Panc1 (cell line): ENCODE results near the gene CDADC1. TPM values are rescaled to one million over a fixed set of nuclear protein-coding genes. Genes with fewer than 3 reads are reported as not detected.
"Not testable (repeated sequence)": the region's sequence is repeated elsewhere in the genome, so short reads cannot be mapped to it uniquely, and the experiment has no call there.

Source experiments
- ATAC-seq: fragments of 200-7000 bp; cut with Tn5 transposase; 2 replicates; pipeline ENCODE4 v1.9.1; 2020; ENCODE audit warnings: mild to moderate bottlenecking, moderate library complexity
- BruUV-seq: library from RNA; stranded (reverse); fragments of 400-500 nt; replicated peaks from 2 replicates; lab custom pipeline; 2021; lab: Mats Ljungman, UMichigan
- CTCF ChIA-PET: fragments of 300-600 bp; sonication (Branson Sonifier 250); formaldehyde crosslinking; loops from one replicate; lab custom pipeline; 2022; ENCODE audit warnings: antibody characterized with exemption; lab: Charles Lee
- POLR2A ChIA-PET: fragments of 300-600 bp; sonication (Branson Sonifier 250); formaldehyde crosslinking; loops from one replicate; lab custom pipeline; 2022; ENCODE audit warnings: antibody characterized with exemption; lab: Charles Lee
- DNase-seq: peaks from one replicate; pipeline ENCODE4 v3.0.0-alpha.2; 2010; ENCODE audit warnings: low read depth, low spot score
- H3K27ac ChIP-seq: 2 replicates; pipeline ENCODE4 v1.5.1; 2011; ENCODE audit warnings: mild to moderate bottlenecking, low read length, inconsistent platforms
- H3K27me3 ChIP-seq: fragments of 200-500 bp; sonication (Bioruptor generic); 2 replicates; pipeline ENCODE4 v1.6.0; 2014; ENCODE audit warnings: low read length, inconsistent platforms; ENCODE audit not compliant: control insufficient read depth, insufficient read depth
- H3K36me3 ChIP-seq: fragments of 200-500 bp; sonication (Bioruptor generic); 2 replicates; pipeline ENCODE4 v1.5.1; 2014; ENCODE audit warnings: inconsistent platforms, mild to moderate bottlenecking, low read length, moderate library complexity; ENCODE audit not compliant: control insufficient read depth, insufficient read depth
- H3K4me1 ChIP-seq: 2 replicates; pipeline ENCODE4 v1.5.1; 2011; ENCODE audit warnings: inconsistent platforms, mild to moderate bottlenecking, low read length, moderate library complexity; ENCODE audit not compliant: control insufficient read depth, insufficient read depth
- H3K4me3 ChIP-seq, 2 experiments: 2 replicates each; pipeline ENCODE4 v1.5.1; 2011 to 2012; ENCODE audit warnings: low read depth in 2 of 2, low read length in 2 of 2, mild to moderate bottlenecking in 2 of 2, inconsistent platforms in 1 of 2, moderate library complexity in 1 of 2
- H3K9me3 ChIP-seq: fragments of 200-500 bp; sonication (Bioruptor generic); 2 replicates; pipeline ENCODE4 v1.5.1; 2014; ENCODE audit warnings: low read depth, mild to moderate bottlenecking, inconsistent platforms, low read length, moderate library complexity; ENCODE audit not compliant: control insufficient read depth, insufficient read depth
- POLR2AphosphoS5 ChIP-seq: IDR thresholded peaks from 2 replicates; pipeline ENCODE4 v1.6.1; 2012; ENCODE audit warnings: mild to moderate bottlenecking, low read depth, low read length, moderate library complexity
- SIN3A ChIP-seq: IDR thresholded peaks from 2 replicates; pipeline ENCODE4 v1.6.1; 2012; ENCODE audit warnings: low read depth, mild to moderate bottlenecking, low read length, moderate library complexity, borderline replicate concordance; ENCODE audit not compliant: insufficient read depth
- TCF7L2 ChIP-seq: IDR thresholded peaks from 2 replicates; pipeline ENCODE4 v1.6.1; 2011; ENCODE audit warnings: mild to moderate bottlenecking, low read depth, low read length, inconsistent platforms
- in situ Hi-C: cut with HindIII; loops from 2 replicates; pipeline ENCODE4 v1.10.0; 2016; ENCODE audit warnings: low sequenced_read_pairs, low pct_unique_long_range_greater_than_20kb
- intact Hi-C: fragments of 100-400 bp; cut with micrococcal nuclease; formaldehyde crosslinking; loops from one replicate; pipeline ENCODE4 v1.10.0; 2022; ENCODE audit not compliant: unreplicated experiment
- total RNA-seq: library from RNA; stranded (reverse); gene quantifications from one replicate; pipeline ENCODE4 v1.2.1, GENCODE V29; 2021; ENCODE audit not compliant: unreplicated experiment
- TF ChIP-seq, protein P1 (sequence below), 2 experiments: IDR thresholded peaks; 2 replicates each; pipeline ENCODE4 v1.6.1; 2011 to 2012; ENCODE audit warnings: low read depth in 2 of 2, control low read depth in 1 of 2, low read length in 1 of 2, mild to moderate bottlenecking in 1 of 2, moderate library complexity in 1 of 2; ENCODE audit not compliant: insufficient read depth in 1 of 2
- TF ChIP-seq, protein P2 (sequence below): fragments of 450-650 bp; IDR thresholded peaks from 2 replicates; pipeline ENCODE4 v1.5.1; 2017; ENCODE audit warnings: mild to moderate bottlenecking

Gene CDADC1
- total RNA-seq, 1 experiment from 2014 or later: 11.8 TPM

DNA sequence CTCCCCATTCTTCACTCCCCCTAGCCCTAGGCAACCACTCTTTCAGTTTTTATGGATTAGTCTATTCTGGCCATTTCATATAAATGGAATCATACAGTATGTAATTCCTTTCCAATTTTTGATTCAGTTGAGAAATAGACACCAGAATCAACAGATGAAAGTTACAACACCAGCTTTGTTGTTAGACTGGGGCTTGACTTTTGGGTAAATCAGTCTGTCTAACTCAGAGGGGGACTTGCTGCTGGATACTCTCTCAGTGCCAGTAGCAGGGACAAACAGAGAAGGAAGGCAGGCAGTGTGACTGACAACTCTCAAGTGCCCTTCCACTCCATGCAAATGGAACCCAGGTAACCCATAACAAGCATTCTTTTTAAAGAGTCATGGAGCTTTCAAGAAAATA lies 40.7 kb downstream of the CDADC1 start:
- ChIA-PET CTCF (no interaction called here), POLR2A (no interaction called here)
- BruUV-seq: no TSS peak

DNA sequence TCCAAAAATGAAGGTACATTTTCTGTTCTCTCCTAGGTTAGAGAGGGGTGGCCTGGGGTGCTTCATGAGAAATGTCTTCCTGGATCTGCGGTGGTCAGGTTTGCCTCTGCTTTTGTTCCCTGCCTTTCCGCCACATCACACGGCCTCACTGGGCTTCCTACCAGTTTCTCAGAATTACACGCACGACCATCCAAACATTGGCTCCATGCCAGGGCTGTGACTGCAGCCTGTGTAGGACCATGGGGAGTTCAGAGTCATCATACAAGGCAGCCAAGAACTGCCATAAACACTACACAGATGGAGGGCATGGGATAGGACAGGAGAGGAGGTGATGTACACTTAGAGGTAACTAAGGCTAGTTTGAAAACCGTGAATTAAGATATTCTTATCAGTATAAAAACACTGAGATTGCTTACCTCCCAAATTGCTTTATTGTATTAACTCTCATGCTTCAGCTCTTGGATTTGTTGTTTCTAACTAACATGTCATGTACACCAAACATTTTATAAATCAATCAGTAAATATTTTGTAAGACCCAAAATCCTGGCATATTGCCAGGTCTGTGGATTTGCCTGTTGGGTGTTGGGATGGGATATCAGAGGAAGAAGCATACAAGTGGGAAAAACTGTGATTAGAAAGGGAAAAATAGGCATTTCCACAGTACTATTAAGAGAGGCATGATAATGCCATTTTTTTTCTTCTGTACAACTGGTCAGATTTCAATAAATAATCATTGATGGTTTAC lies 45.2 kb downstream of the CDADC1 start:
- CTCF ChIA-PET: no interaction called here
- intact Hi-C loops: no loop called here
- Histone ChIP-seq H3K36me3 (no peaks in the 10 kb centered on the region), H3K4me3 (no peak overlapping the region), H3K27ac (no peak overlapping the region), H3K4me1 (no peaks in the 10 kb centered on the region), H3K27me3 (no peaks in the 10 kb centered on the region), H3K9me3 (no peaks in the 10 kb centered on the region)
- DNase-seq: no peak
- in situ Hi-C loops: no loop called here
- ATAC-seq: no peak
- POLR2A ChIA-PET: no interaction called here
- BruUV-seq: no TSS peak
- TF ChIP-seq TCF7L2: no peak
- TF ChIP-seq, protein P1, sequence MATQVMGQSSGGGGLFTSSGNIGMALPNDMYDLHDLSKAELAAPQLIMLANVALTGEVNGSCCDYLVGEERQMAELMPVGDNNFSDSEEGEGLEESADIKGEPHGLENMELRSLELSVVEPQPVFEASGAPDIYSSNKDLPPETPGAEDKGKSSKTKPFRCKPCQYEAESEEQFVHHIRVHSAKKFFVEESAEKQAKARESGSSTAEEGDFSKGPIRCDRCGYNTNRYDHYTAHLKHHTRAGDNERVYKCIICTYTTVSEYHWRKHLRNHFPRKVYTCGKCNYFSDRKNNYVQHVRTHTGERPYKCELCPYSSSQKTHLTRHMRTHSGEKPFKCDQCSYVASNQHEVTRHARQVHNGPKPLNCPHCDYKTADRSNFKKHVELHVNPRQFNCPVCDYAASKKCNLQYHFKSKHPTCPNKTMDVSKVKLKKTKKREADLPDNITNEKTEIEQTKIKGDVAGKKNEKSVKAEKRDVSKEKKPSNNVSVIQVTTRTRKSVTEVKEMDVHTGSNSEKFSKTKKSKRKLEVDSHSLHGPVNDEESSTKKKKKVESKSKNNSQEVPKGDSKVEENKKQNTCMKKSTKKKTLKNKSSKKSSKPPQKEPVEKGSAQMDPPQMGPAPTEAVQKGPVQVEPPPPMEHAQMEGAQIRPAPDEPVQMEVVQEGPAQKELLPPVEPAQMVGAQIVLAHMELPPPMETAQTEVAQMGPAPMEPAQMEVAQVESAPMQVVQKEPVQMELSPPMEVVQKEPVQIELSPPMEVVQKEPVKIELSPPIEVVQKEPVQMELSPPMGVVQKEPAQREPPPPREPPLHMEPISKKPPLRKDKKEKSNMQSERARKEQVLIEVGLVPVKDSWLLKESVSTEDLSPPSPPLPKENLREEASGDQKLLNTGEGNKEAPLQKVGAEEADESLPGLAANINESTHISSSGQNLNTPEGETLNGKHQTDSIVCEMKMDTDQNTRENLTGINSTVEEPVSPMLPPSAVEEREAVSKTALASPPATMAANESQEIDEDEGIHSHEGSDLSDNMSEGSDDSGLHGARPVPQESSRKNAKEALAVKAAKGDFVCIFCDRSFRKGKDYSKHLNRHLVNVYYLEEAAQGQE (IDR thresholded peaks at IDR 0.05; ENCODE audit: insufficient read depth in 1 of 2, low read depth in 2 of 2, low read length in 1 of 2): no peak

More for the DNA sequence above, 40.7 kb downstream of the CDADC1 start:
- DNase-seq: no peak
- TF ChIP-seq SIN3A (no peak), POLR2AphosphoS5 (no peak), TCF7L2 (no peak)
- TF ChIP-seq, protein P2, sequence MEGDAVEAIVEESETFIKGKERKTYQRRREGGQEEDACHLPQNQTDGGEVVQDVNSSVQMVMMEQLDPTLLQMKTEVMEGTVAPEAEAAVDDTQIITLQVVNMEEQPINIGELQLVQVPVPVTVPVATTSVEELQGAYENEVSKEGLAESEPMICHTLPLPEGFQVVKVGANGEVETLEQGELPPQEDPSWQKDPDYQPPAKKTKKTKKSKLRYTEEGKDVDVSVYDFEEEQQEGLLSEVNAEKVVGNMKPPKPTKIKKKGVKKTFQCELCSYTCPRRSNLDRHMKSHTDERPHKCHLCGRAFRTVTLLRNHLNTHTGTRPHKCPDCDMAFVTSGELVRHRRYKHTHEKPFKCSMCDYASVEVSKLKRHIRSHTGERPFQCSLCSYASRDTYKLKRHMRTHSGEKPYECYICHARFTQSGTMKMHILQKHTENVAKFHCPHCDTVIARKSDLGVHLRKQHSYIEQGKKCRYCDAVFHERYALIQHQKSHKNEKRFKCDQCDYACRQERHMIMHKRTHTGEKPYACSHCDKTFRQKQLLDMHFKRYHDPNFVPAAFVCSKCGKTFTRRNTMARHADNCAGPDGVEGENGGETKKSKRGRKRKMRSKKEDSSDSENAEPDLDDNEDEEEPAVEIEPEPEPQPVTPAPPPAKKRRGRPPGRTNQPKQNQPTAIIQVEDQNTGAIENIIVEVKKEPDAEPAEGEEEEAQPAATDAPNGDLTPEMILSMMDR: no peak
- TF ChIP-seq, protein P1 (IDR thresholded peaks at IDR 0.05; ENCODE audit: insufficient read depth in 1 of 2, low read depth in 2 of 2, low read length in 1 of 2): no peak
- in situ Hi-C loops (no loop called here), intact Hi-C loops (no loop called here)
- Histone ChIP-seq H3K4me1 (no peaks in the 10 kb centered on the region), H3K36me3 (no peaks in the 10 kb centered on the region), H3K4me3 (no peak overlapping the region), H3K27ac (no peak overlapping the region), H3K27me3 (no peaks in the 10 kb centered on the region), H3K9me3 (no peaks in the 10 kb centered on the region)
- no peak for ATAC-seq

DNA sequence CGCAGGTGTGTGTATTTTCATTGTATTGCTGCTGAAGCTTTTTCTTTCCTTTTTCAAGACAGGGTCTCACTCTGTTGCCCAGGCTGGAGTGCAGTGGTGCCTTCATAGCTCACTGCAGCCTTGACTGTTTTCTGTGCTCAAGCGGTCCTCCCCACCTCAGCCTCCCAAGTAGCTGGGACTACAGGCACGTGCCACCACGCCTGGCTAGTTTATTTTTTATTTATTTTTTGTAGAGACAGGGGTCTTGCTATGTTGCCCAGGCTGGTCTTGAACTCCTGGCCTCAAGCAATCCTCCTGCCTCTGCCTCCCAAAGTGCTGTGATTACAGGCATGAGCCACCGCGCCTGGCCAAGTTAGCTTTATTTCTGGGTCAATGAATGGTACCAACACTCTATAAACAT lies 47.0 kb downstream of the CDADC1 start:
- H3K9me3 ChIP-seq, BruUV-seq, H3K36me3 ChIP-seq, intact Hi-C loops, H3K4me3 ChIP-seq, POLR2A ChIA-PET, CTCF ChIA-PET, H3K27ac ChIP-seq, DNase-seq, H3K27me3 ChIP-seq, in situ Hi-C loops, ATAC-seq, H3K4me1 ChIP-seq: not testable (repeated sequence)
